GM21381 (cell line): ENCODE measurements around the gene ITPRIPL1.

Experiments used
- ATAC-seq: cut with Tn5 transposase; IDR thresholded peaks from one replicate; pipeline ENCODE4 v1.9.1; 2021; ENCODE audit warnings: mild to moderate bottlenecking, moderate library complexity; ENCODE audit not compliant: unreplicated experiment

Gene ITPRIPL1

DNA sequence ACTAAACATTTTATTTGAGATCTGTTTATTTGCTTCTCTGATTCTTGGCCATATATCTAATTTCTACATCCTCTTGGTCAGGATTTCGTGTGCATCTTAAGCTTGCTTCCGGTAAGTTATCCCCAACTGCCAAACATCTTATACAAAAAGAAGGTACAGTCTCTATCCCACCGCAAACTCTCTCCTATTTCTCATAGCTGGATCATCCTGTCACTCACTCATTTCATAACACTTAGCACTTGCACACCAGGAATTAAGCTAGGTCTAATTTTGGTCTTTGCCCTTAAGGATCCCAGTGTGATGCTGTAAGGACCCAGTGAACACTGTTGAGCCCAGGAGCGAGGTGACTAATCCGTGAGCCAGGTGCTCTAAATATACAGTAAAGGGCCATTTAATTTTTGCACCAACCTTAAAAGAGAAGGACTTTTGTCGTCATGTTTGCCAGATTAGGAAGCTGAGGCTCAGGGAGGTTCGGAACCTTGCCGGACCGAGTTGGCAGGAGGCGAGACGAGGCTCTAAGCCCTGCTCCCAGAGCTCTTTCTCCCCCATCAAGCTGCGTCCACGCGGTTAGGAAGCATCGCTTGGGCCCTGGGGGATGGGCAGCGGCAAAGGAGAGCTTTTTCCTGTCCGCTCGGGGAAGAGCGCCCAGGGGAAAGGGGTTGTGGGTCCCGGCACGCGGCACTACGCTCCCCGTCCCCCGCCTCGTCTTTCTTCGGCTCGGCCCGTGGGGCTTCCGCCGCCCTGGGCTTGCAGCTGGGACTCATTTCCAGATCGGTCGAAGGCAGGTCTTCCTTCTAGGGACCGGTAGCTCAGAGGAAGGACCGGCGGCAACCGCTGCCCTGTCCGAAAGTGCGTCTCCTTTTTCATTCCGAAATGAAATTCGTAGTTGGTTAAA is 4.1 kb upstream of the ITPRIPL1 start:
- ATAC-seq = peak; percentile 25

DNA sequence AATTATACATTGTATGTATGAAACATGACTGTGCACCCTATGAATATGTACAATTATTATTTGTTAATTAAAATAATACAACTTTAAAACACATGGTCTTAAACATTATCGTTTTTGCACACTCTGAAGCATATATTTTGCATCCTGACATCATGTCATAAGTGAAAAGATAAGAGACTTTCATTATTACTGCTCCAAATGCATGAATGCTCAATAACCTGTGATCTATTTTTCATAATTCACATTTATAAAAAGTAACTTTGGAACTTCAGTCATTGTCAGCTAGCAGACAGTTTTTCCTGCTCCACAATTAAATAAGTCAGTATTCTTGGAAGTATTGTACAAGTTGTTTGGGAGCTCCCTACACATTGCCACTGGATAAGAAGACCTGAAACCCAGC is 1.3 kb upstream of the ITPRIPL1 start:
- no peak for ATAC-seq

DNA sequence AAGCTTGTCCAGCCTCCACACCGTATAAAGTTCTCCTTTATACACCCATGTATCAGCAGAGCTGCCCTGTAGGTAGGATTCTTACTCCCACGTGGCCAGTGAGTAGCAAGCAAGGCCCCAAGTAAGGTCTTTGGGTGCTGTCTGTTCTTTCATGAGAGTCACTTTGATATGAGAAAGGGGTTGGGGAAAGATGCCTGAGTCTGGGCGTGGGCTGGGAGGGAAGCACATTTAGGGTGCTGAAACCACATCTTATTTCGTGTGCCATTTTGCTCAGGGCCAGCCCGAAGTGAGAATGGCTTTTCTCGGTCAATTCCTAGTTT is 436 bp upstream of the ITPRIPL1 start:
- no peak for ATAC-seq

DNA sequence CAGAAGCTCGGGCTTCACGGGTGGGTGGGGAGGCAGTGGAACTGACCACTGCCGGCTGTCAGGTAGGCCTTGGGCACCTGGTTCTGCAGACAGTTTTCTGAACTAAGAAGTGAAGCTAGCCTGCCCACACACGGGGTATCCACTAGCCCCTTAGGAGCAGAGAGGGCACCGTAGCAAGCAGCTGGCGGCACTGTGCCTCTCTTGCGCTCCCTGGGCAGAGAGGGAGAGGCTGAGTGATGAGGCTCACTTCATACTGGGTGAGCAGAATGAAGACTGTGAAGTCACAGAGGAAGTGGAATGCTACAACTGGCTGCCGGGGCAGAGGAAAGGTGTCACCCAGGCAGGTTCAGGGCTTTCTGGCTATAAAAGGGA is 753 bp downstream of the ITPRIPL1 start:
- ATAC-seq = no peak

- no peak for ATAC-seq
Measured at GRCh38 chr2:96326564-96326963, 1.4 kb downstream of the ITPRIPL1 start.

- ATAC-seq = no peak
Measured at GRCh38 chr2:96326990-96327820, 2.1 kb downstream of the ITPRIPL1 start.

- ATAC-seq = no peak
Measured at GRCh38 chr2:96329456-96329855, 4.3 kb downstream of the ITPRIPL1 start.

- no peak for ATAC-seq
Measured at GRCh38 chr2:96329874-96330273, 4.8 kb downstream of the ITPRIPL1 start.

GRCh38 chr2:96330407-96330806 is 5.3 kb downstream of the ITPRIPL1 start:
- ATAC-seq = no peak

DNA sequence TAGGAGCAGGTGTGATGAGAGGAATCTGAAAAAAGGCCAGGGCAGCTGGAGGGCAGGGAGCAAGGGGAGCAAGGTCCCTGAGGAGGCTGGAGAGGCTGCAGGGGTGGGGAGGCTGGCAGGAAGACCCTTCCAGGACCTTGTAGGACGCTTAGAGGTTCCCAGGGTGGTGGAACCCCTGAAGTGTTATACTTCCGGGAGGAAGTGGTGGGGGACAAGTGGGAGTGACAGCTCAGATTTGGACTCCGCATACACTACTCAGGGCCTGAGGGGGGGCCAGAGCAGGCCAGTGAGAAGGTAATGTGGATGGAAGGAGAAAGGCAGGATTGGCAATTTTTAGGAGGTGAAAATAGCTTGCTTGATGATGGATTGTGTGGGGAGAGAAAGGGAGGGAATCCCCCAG is 8.6 kb downstream of the ITPRIPL1 start:
- ATAC-seq = no peak

DNA sequence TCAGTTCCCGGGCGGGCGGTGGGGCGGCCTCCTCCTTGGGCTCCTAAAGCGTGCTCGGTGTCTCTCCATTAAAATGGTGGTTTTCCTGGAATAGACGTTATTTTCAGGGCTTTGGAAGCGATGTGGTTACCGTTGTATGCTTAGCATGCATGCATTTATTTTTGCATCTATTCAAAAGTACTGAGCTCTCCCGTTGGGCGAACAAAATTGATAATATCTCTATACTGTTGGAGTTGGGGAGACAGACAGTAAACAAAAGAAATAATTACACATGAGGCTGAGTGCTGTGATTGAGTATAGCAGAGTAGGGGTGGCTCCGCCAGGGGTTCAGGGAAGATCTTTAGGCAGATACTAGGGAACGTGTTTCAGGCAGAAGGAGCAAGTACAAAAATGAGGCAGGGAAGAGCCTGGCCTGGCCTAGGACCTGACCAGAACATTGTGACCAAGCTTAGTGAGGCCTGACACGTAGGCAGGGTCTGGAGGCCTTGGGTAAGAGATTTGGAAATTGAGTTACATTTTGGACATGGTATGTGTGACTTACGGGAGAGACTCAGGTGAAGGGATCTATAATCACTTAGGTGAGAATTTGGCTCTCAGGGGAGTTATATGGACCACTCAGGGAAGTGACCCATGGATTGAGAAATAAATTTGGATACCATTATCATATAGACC is 11.1 kb downstream of the ITPRIPL1 start:
- no peak for ATAC-seq

- no peak for ATAC-seq
Measured at GRCh38 chr2:96336873-96337272, 11.8 kb downstream of the ITPRIPL1 start.

- no peak for ATAC-seq
Measured at GRCh38 chr2:96340493-96341414, 15.6 kb downstream of the ITPRIPL1 start.

GRCh38 chr2:96341641-96342040 is 16.5 kb downstream of the ITPRIPL1 start:
- ATAC-seq = no peak

- ATAC-seq = no peak
Measured at GRCh38 chr2:96342085-96342484, 17.0 kb downstream of the ITPRIPL1 start.

GRCh38 chr2:96344011-96344410 is 18.9 kb downstream of the ITPRIPL1 start:
- ATAC-seq = peak; percentile 77

GRCh38 chr2:96345438-96345837 is 20.3 kb downstream of the ITPRIPL1 start:
- no peak for ATAC-seq

- ATAC-seq = no peak
Measured at GRCh38 chr2:96345868-96346462, 20.8 kb downstream of the ITPRIPL1 start.

DNA sequence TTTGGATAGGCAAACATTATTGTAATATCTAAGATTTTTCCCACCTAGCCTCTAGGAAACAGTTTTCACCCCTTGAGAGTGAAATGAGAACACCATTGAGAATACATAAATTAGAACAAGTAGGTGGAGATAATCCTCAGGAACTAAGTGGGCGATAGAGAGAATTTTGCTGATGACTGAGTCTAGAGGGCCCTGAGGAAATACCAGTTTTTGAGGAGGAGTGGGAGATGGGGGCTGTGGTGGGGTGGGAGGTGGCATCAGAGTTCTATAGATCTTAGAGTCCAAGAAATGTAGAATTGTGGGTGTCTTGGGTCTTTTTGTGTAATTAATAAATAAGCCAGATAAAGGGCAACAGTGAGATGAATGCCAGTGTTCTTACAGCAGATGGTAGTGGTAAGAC is 22.3 kb downstream of the ITPRIPL1 start:
- no peak for ATAC-seq

DNA sequence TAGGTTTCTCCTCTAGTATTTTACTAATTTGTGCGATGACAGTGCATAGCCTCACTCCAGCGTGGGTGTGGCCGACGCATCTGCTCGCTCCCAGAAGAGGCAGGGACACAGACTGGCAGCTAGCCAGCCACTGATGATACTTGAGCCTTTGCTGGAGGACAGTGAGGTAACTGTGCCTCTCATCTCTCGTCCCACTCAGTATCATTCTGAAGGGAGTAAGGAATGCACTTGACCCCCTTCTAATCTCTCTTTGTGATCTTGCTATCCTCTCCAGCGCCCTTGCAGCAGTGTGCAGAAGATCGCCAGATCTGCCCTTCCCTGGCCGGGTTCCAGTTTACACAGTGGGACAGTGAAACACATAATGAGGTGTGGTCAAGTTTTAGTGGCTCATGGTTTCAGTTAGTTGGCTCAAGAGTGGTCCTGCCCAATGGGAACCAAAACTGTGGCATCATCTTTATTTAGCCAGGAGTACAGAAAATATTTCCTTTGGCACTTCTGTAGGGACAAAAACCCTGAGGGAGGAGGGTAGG is 28.0 kb downstream of the ITPRIPL1 start:
- no peak for ATAC-seq
